ENCODE results near the gene HES1. TPM values are rescaled to one million over a fixed set of nuclear protein-coding genes. Genes with fewer than 3 reads are reported as not detected.

HES1 gene
- total and polyA plus RNA-seq, 9 of the 15 experiments (the other 6 are each of a cell fraction or from before 2014, with no cell fraction given): 3.4 to 37.0 (median 19.3) TPM

DNA sequence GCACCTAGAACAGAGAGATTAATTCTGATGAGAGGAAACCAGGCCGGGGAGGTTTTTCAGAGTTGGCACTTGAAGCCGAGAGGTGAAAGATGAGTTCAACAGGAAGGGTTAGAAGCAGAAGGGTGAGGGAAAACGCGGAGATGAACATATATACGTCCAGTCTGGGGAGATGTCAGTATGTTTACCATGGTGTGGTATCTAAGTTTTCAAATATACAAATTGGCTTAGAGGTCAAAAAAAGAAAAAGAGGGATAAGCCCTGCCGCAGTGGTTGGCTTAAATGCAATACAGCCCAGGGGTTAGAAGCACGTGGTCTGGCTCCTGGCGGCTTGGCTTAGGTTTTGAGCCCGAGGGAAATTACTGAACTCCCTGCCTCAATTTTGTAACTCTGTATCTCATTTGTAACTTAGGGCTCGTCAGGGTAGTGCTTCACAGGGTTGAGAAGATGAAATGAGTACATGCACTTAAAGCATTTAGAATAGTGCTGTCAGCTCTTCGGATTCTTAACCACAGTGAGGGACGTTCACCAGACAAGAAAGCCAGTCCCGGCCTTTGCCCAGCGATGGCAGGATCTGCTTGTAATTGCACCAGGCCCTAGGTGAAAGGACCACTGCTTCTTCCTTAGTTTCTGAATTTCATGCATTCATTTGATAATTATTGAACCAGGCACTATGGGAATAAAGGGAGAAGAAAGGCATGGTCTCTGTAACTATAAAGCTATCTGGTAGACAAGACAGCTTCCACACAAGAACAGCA, 6.4 kb downstream of the HES1 start (continued):
- TF ChIP-seq, protein P1, sequence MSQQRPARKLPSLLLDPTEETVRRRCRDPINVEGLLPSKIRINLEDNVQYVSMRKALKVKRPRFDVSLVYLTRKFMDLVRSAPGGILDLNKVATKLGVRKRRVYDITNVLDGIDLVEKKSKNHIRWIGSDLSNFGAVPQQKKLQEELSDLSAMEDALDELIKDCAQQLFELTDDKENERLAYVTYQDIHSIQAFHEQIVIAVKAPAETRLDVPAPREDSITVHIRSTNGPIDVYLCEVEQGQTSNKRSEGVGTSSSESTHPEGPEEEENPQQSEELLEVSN (IDR thresholded peaks at IDR 0.05; ENCODE audit: borderline replicate concordance in 1 of 2, extremely low read depth in 1 of 2, insufficient read depth in 1 of 2, insufficient read length in 1 of 2, low read depth in 1 of 2, low read length in 1 of 2, poor library complexity in 1 of 2, severe bottlenecking in 1 of 2): peak in 1 of 2 experiments; percentile 60
- TF ChIP-seq DMBX1 (CRISPR knock-in tag; IDR thresholded peaks at IDR 0.05; ENCODE audit: borderline replicate concordance) (peak; percentile 77; the same call in 1 of the 2 replicates), ZKSCAN8 (CRISPR knock-in tag; IDR thresholded peaks at IDR 0.05) (peak; percentile 85; the same call in 1 of the 2 replicates), NFRKB (IDR thresholded peaks at IDR 0.05; ENCODE audit: low read depth) (peak; percentile 64; the same call in 1 of the 2 replicates), CC2D1A (IDR thresholded peaks at IDR 0.05) (no peak), CBX3 (IDR thresholded peaks at IDR 0.05; ENCODE audit: borderline replicate concordance in 1 of 2, low read length in 2 of 2) (no peak), KDM5B (IDR thresholded peaks at IDR 0.05; ENCODE audit: insufficient replicate concordance, low read depth, low read length) (peak; percentile 16), ZKSCAN3 (CRISPR knock-in tag; IDR thresholded peaks at IDR 0.05) (no peak), FOXJ3 (CRISPR knock-in tag; IDR thresholded peaks at IDR 0.05) (no peak), MAFF (IDR thresholded peaks at IDR 0.05; ENCODE audit: low read length) (no peak), ZNF140 (CRISPR knock-in tag; IDR thresholded peaks at IDR 0.05) (no peak), JUND (IDR thresholded peaks at IDR 0.05; ENCODE audit: borderline replicate concordance, low read depth, low read length) (no peak), JUND (tag; IDR thresholded peaks at IDR 0.05; ENCODE audit: borderline replicate concordance, low read depth, low read length) (0 out of 3 replicates have a peak, but pooled peaks have one; percentile 3), FOSL1 (tag; conservative IDR thresholded peaks at IDR 0.05) (0 out of 2 replicates have a peak, but pooled peaks have one; percentile 25), ZNF586 (CRISPR knock-in tag; conservative IDR thresholded peaks at IDR 0.05) (no peak)
- TF ChIP-seq, protein P2, sequence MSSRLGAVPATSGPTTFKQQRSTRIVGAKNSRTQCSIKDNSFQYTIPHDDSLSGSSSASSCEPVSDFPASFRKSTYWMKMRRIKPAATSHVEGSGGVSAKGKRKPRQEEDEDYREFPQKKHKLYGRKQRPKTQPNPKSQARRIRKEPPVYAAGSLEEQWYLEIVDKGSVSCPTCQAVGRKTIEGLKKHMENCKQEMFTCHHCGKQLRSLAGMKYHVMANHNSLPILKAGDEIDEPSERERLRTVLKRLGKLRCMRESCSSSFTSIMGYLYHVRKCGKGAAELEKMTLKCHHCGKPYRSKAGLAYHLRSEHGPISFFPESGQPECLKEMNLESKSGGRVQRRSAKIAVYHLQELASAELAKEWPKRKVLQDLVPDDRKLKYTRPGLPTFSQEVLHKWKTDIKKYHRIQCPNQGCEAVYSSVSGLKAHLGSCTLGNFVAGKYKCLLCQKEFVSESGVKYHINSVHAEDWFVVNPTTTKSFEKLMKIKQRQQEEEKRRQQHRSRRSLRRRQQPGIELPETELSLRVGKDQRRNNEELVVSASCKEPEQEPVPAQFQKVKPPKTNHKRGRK (tag; IDR thresholded peaks at IDR 0.05): no peak
- TF ChIP-seq, protein P3, sequence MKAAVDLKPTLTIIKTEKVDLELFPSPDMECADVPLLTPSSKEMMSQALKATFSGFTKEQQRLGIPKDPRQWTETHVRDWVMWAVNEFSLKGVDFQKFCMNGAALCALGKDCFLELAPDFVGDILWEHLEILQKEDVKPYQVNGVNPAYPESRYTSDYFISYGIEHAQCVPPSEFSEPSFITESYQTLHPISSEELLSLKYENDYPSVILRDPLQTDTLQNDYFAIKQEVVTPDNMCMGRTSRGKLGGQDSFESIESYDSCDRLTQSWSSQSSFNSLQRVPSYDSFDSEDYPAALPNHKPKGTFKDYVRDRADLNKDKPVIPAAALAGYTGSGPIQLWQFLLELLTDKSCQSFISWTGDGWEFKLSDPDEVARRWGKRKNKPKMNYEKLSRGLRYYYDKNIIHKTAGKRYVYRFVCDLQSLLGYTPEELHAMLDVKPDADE (conservative IDR thresholded peaks at IDR 0.05; ENCODE audit: control insufficient read depth, low read depth, low read length): no peak
- TF ChIP-seq, protein P4, sequence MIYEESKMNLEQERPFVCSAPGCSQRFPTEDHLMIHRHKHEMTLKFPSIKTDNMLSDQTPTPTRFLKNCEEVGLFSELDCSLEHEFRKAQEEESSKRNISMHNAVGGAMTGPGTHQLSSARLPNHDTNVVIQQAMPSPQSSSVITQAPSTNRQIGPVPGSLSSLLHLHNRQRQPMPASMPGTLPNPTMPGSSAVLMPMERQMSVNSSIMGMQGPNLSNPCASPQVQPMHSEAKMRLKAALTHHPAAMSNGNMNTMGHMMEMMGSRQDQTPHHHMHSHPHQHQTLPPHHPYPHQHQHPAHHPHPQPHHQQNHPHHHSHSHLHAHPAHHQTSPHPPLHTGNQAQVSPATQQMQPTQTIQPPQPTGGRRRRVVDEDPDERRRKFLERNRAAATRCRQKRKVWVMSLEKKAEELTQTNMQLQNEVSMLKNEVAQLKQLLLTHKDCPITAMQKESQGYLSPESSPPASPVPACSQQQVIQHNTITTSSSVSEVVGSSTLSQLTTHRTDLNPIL (CRISPR knock-in tag; IDR thresholded peaks at IDR 0.05): peak; percentile 44; the same call in 1 of the 2 replicates
